Left renal pelvis (tissue), 4 donors: ENCODE measurements around the gene MAPK13. TPM values are rescaled to one million over a fixed set of nuclear protein-coding genes. Genes with fewer than 3 reads are reported as not detected.

Experiments used
- DNase-seq, 4 donors: peaks; one replicate each; pipeline ENCODE4 v3.0.0-alpha.2; 2013; ENCODE audit warnings: low read depth in 4 of 4, low spot score in 3 of 4
- polyA plus RNA-seq, 4 donors: library from polyadenylated mRNA; unstranded; fragments of 120-200 nt; gene quantifications; one replicate each; pipeline ENCODE4 v1.2.1, GENCODE V29; 2013; ENCODE audit not compliant: insufficient read length in 4 of 4

MAPK13 gene
- polyA plus RNA-seq, 4 donors, result 6.5 to 27.6 (median 19.6) TPM

DNA sequence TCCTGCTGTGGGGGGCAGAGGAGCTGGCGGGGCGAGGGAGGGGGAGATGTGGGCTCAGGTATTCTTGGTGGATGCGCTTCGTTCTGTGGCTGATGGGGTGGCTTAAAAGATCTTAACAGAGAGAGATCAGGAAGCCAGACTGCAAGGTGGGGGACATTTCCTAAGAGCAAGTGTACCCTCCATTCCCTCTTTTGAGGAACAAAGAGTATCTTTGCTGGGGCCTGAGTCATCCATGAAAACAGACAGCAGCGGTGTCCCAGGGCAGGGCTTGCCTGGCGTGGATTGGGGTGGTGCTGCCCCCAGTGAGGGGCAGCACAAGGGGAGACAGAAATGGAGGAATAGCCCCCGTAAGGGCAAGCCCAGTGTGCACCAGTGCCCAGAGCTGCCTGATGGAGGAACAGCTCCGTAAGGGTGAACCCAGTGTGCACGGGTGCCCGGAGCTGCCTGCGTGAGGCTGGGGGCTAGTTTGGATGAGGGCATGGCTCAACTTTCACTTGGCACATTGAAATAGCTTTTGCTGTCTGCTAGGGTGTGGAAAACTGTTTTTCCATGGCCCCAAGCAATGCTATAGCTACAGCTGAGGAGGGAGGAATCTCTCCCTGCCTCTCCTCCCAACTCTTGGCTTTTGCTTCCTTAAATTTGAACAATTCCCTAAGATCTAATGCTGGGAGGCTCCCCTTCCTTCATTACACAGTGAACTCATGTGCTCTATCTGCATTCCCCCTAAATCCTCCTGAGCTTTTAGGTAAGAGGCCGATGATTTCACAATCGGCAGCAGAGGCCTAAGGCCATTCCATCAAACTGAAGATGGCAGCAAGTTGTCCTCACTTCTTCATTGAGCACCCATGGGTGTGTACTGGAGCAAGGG is 12.9 kb downstream of the MAPK13 start:
- DNase-seq, result no peak

GRCh38 chr6:36145495-36145894 is 15.2 kb downstream of the MAPK13 start:
- DNase-seq, result no peak

DNA sequence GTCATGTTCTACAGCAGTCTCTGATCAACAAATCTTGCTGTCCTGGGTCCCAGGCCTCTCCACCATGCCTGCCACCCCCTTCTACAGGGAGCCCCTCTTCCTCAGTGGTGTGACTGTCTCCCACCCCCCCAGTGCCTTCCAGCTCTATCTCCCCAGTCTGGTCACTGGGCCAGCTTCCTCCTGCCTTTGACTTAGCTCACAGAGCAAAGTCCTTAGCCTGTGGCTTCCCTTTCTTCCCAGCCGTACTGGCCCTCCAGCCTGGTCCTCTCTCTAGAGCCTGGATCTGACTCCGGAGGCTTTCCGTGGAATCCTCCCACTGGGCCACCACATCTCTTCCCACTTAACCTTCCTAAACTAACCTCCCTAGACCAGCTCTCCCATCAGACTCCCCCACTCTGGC is 17.0 kb downstream of the MAPK13 start:
- no peak for DNase-seq

DNA sequence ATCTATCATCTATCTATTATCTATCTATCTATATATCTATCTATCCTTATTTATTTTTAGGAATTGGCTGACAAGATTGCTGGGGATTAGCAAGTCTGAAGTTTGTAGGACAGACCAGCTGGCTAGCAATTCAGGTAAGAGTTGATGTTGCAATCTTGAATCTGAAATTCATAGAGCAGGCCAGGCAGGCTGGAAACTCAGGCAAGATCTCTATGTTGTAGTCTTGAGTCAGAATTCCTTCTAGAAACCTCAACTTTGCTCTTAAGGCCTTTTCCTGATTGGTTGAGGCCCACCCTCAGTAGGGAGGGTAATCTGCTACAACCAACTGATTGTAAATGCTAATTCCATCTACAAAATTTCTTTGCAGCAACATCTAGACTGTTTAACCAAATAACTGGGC is 19.2 kb downstream of the MAPK13 start:
- DNase-seq, result no peak

GRCh38 chr6:36150283-36150682 is 20.0 kb downstream of the MAPK13 start:
- no peak for DNase-seq

DNA sequence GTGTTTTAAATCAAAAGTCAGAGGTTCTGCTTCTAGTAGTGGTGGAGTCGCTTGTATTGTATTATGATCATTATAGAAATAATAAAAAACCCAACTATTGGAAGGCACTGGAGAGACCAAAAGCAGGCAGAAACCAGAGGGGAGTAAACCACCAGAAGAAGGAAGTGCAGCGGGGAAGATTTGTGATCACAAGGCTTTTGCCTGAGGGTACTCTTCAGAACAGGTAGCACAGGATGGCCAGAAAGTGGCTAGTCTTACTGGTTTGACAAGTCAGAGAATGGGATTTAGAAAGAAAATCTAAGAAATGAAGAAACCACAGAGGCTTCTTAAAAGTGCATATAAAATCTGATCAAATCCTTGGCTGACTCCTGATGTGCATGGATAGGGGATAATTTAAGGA is 24.0 kb downstream of the MAPK13 start:
- no peak for DNase-seq

- DNase-seq, result no peak
Measured at GRCh38 chr6:36155662-36156061, 25.3 kb downstream of the MAPK13 start.

DNA sequence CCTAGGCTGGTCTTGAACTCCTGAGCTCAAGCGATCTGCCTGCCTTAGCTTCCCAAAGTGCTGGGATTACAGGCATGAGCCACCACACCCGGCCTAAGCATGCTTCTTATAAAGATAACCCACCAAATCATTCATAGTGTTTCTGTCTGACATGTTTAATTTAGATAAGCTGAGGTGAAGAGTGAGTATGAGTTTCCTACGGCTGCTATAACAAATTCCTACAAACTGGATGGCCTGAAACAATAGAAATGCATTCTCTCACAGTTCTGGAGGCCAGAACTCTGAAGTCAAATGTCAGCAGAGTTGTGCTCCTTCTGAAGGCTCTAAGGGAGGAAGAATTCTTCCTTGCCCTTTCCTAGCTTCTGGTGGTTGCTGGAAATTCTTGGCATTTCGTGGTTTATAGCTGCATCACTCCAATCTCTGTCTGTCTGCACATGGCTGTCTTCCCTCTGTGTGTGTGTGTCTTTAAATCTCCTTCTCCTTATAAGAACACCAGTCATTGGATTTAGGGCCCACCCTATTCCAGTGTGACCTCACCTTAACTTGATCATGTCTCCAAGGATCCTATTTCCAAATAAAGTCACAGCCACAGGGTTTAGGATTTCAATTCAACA is 29.9 kb downstream of the MAPK13 start:
- DNase-seq, result no peak

DNA sequence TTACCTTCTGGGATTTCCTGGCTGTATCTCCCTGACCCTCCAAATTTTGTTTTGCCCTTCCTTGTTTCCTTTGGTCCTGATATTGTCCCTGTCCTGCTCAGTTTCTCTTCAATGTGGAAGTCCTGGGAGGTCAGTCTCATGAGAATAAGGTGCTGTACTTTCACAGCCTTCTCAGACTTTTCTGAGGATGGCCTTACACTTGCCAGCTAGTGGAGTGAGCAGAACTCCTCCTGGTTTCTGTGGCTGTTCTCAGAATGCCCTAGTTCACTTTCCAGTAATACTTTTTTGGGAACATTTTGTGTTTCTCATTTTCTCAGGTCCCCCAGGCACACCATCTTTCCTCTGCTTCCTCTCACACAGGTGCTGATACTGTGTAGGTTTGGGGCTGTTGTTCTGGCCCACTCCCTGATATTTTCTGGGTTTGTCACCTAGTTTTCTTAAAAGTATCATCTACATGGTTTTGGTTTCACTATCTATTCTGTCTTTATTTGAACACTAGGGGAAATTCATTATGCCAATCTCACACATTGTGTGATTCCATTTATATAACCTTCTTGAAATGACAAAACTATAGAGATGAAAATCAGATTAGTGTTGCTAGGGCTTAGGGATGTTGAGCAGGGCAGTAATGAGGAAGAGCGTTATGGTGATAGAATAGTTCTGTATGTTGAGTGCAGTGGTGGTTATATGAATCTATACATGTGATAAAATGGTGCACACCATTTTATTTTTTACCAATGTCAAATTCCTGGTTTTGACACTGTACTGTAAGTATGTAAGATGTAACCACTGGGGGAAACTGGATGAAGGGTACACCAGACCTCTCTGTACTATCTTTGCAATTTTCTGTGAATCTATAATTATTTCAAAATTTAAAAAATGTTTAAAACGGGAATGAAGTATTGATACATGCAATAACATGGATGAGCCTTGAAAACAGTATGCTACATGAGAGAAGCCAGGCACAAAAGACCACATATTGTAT is 39.0 kb downstream of the MAPK13 start:
- no peak for DNase-seq

DNA sequence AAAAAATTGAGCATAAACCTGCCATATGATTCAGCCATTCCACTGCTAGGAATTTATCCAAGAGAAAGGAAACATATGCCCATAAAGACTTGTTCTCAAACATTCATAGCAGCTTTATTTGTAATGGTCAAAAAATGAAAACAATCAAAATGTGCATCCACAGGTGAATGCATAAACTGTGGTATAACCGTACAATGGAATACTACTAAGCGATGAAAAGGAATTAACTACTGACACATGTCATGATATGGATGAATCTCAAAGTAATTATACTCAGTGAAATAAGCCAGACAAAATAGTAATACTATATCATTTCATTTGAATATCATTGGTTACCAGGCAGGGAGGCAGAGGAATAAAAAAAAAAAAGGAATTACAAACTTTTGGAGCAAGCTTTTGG is 40.4 kb downstream of the MAPK13 start:
- no peak for DNase-seq

GRCh38 chr6:36171573-36171972 is 41.3 kb downstream of the MAPK13 start:
- no peak for DNase-seq

DNA sequence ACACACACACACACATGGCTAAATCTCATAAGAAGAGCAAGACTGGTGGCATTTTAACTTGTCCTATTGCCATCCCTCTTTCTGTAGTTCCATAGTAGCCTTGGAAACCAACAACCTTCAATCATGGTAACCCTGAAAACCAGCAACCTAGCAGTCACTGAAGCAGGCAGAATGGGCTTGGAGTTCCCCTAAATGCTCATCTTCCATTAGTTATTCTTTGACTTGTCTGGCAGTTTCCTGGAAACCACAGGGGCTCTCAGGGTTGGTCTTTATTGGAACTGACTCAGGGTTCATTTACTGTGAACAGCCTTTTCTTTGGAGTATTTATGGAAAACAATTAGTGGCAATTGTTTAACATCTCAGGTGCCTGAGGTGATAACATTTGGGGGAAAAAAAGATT is 46.9 kb downstream of the MAPK13 start:
- DNase-seq, result no peak

- DNase-seq, result no peak
Measured at GRCh38 chr6:36178544-36178943, 48.2 kb downstream of the MAPK13 start.

DNA sequence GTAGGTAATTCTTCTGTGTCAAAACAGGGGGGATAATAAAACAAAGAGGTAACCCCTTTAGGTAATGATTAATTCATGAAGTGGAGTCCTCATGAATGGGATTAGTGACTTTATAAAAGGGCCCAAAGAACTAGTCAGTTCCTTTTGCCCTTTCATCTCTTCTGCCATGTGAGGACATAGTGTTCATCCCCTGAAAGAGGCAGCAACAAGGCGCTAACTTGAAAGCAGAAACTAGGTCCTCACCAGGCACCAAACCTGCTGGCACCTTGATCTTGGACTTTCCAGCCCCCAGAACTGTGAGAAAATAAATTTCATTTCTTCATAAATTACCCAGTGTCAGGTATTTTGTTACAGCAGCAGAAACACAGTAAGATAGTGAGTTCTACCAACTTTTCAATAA is 49.8 kb downstream of the MAPK13 start:
- DNase-seq, result no peak

DNA sequence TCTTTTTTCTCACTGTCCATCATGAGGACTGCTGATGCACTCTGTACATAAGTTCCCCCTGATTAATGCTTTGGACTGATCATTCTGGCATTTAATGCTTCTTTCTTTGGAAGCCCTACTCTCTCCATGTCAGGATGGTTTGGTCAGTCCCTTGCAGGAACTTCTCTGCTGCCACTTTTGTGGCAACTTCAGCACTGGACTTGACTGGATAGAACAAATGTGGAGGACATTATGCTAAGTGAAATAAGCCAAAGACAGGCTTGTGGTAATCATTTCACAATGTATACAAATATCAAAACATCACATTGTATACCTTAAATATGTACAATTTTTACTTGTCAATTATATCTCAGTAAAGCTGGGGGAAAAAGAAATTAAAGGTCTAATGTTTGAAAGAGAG is 54.0 kb downstream of the MAPK13 start:
- no peak for DNase-seq

DNA sequence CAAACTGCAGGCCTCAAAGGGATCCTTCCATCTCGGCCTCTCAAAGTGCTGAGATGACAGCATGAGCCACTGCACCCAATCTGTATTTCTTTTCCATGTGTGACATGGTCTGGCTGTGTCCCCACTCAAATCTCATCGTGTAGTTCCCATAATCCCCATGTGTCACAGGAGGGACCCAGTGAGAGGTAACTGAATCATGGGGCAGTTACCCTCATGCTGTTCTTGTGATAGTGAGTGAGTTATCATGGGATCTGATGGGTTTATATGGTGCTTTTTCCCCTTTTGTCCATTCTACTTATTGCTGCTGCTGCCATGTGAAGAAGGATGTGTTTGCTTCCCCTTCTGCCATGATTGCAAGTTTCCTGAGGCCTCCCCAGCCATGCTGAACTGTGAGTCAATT is 55.9 kb downstream of the MAPK13 start:
- no peak for DNase-seq

- DNase-seq, result no peak
Measured at GRCh38 chr6:36187446-36187845, 57.1 kb downstream of the MAPK13 start.
